NT2/D1 (cell line): ENCODE results near the gene METTL9.
"Not testable (repeated sequence)": the region's sequence is repeated elsewhere in the genome, so short reads cannot be mapped to it uniquely, and the experiment has no call there.

ENCODE experiments used
- SUZ12 ChIP-seq: IDR thresholded peaks from 2 replicates; pipeline ENCODE4 v1.6.1; 2011; ENCODE audit not compliant: insufficient read length, insufficient read depth; ENCODE audit errors: extremely low read depth
- YY1 ChIP-seq: IDR thresholded peaks from 2 replicates; pipeline ENCODE4 v1.6.1; 2011; ENCODE audit not compliant: insufficient read length, insufficient read depth
- ZNF274 ChIP-seq: IDR thresholded peaks from 2 replicates; pipeline ENCODE4 v1.6.1; 2011; ENCODE audit warnings: mild to moderate bottlenecking, low read depth, low read length

GRCh38 chr16:21631951-21632575, 32.7 kb downstream of the METTL9 start:
- not testable (repeated sequence) for TF ChIP-seq YY1, ZNF274, SUZ12
